ENCODE data around the gene ADCYAP1.
"Not testable (repeated sequence)": the region's sequence is repeated elsewhere in the genome, so short reads cannot be mapped to it uniquely, and the experiment has no call there.

ADCYAP1 gene

DNA sequence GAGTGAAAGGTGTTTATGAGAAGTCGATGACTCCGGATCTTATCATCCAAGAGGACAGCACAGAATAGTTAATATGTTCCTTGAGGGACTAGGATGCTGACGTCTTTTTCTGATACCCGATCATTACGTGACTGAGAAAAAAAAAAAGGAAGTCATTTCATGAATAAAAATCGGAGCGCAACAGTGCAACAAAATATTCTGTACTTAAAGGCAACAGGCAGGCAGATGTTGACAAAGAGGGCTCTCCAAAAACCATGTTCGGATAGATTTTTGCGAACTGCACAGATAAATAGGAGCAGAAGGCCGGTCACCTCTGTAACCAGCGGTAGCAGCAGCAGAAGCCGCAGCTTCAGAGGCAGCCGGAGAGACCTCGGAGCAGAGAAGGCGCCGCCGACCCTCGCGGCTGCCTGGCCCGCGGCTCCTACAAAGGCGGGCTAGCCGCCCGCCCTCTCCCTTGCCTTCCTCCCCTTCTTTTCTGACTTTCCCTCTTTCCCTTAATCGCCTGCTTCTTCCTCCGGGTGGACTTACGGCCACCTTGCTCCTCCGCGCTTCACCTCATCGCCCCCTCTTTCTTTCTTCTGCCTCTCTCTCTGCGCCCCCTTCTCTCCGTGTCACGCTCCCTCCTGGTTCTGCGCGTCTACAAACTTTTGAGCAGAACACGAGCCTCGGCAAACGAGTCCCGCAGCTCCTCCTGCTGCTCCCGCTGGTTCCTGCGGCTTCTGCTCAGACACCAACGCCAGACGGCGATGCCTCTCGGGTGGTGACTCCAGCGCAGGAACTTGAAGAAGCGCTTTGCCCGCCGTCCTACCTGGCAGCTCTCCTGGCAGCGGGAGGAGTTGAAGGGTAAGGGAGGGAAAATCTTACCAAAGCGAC, at the start of gene ADCYAP1:
Gene ADCYAP1, plus strand, starts transcription at position 654 of the 873 bp plus-strand sequence. CDS start 516 bp downstream, outside the sequence.
- in situ Hi-C loops (cut with HindIII; ENCODE audit: low sequenced_read_pairs), result no loop called here

- in situ Hi-C loops (cut with HindIII; ENCODE audit: low sequenced_read_pairs), result loop anchor here (10.0 kb wide), 1 partner anchor 1687 kb away; no protein-coding TSS in a partner anchor
Observed at GRCh38 chr18:857986-858385, 46.7 kb upstream of the ADCYAP1 start.

- in situ Hi-C loops (cut with HindIII; ENCODE audit: low sequenced_read_pairs), result no loop called here
Observed at GRCh38 chr18:864872-865273, 39.8 kb upstream of the ADCYAP1 start.

GRCh38 chr18:867257-867656, 37.4 kb upstream of the ADCYAP1 start:
- in situ Hi-C loops (cut with HindIII; ENCODE audit: low sequenced_read_pairs), result no loop called here

- in situ Hi-C loops (cut with HindIII; ENCODE audit: low sequenced_read_pairs), result not testable (repeated sequence)
Observed at GRCh38 chr18:873426-873825, 31.2 kb upstream of the ADCYAP1 start.

GRCh38 chr18:875912-876311, 28.8 kb upstream of the ADCYAP1 start:
- in situ Hi-C loops (cut with HindIII; ENCODE audit: low sequenced_read_pairs), result loop anchor here (5.0 kb wide), 1 partner anchor 106 kb away; no protein-coding TSS in a partner anchor

DNA sequence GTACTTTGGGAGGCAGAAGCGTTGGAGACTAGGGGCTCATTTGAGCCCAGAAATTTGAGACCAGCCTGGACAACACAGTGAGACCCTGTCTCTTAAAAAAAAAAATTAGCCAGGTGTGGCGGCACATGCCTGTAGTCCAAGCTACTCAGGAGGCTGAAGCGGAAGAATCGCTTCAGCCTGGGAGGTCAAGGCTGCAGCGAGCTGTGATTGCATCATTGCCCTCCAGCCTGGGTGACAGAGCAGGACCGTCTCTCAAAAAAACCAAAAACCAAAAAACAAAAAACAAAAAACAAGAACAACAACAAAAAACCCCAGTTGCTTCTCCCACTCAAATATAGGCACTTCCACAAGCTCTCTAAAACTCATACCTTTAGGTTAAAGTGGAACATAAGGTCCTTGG, 27.4 kb upstream of the ADCYAP1 start:
- in situ Hi-C loops (cut with HindIII; ENCODE audit: low sequenced_read_pairs), result loop anchor here (5.0 kb wide), 1 partner anchor 105 kb away; no protein-coding TSS in a partner anchor

- in situ Hi-C loops (cut with HindIII; ENCODE audit: low sequenced_read_pairs), result no loop called here
Observed at GRCh38 chr18:886076-886475, 18.6 kb upstream of the ADCYAP1 start.

GRCh38 chr18:887716-888115, 17.0 kb upstream of the ADCYAP1 start:
- in situ Hi-C loops (cut with HindIII; ENCODE audit: low sequenced_read_pairs), result no loop called here

GRCh38 chr18:892316-892715, 12.4 kb upstream of the ADCYAP1 start:
- in situ Hi-C loops (cut with HindIII; ENCODE audit: low sequenced_read_pairs), result no loop called here

GRCh38 chr18:896315-896714, 8.4 kb upstream of the ADCYAP1 start:
- in situ Hi-C loops (cut with HindIII; ENCODE audit: low sequenced_read_pairs), result no loop called here

DNA sequence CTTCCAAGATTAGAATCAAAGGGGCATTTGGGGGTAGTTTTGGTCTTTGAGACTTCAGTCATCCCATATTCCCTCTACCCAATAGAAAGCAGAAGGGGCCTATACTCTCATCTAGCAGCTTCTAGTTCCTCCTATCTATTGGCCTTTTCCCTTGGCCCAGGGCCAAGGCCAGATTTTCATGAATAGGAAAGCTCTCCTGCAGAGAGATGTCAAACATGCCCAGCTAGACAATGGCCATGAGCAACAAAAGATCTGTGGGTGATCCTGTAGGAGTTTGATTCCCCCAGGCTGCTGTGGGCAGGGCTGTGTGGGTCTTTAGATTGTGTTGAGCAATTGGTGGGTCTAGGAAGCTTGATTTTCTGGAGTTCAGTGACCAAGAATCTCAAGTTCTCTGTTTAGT, 2.9 kb upstream of the ADCYAP1 start:
- in situ Hi-C loops (cut with HindIII; ENCODE audit: low sequenced_read_pairs), result no loop called here

DNA sequence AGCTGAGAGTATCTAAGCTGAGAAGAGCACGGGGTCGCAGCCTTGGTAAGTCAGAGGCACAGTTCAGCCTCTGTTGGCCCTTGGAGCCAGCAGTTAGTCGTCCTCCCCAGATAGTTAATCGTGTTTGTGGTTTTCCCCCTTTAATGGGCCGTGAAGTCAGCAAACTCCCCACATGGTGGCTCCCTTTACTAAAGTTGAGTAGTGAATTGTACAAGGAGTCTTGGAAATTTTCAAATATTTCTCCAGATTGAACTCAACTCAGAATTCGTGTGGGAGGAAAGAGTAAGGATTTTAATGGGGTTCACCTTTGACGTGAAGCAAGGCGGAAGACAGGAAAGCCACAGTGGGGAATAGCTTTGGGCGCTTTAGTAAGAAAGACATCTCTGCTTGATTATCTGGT, 2.4 kb upstream of the ADCYAP1 start:
- in situ Hi-C loops (cut with HindIII; ENCODE audit: low sequenced_read_pairs), result no loop called here

DNA sequence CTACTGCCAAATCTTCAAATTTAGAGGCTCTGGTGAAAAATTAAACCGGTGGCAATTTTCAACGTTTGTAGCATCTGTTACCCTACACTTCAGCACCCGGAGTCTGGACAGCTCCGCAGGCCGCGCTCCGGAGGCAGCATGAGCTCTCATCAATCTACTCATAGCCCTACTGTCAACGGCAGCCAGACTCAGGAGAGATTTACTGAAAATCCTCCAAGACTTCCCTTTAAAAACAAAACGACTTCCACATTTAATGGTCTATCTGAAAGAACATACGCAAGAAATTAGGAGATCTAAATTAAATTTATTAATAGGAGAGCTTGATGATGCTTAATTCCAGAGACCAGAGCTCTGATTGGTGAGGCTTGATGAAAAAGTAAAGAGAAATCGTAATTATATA, 970 bp upstream of the ADCYAP1 start:
- in situ Hi-C loops (cut with HindIII; ENCODE audit: low sequenced_read_pairs), result no loop called here

DNA sequence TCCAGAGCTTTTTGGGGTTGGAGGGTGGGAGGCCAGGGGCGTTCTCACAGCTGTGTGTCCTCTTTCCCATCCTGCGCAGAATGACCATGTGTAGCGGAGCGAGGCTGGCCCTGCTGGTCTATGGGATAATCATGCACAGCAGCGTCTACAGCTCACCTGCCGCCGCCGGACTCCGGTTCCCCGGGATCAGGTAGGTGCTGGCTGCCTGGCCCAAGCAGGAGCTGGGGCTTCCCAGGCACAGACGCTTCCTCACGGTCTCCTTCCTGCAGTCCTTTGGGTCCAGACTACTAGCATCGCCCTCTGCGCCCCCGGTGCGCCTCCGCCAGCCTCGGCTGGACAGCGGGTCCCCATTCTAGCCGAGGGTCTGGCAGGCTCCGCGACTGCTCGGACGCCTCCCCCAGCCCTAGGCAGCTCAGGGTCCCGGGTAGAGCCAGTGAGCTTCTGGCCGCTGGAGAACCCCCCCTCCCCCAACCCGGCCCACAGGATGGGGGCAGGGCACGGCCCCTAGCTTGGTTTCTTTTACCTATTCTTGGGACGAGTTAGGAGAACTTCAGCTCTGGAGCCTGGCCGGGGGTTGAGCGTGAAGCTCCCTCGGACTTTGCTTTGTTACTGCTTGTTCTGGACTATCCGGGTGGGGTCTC, 756 bp downstream of the ADCYAP1 start:
- in situ Hi-C loops (cut with HindIII; ENCODE audit: low sequenced_read_pairs), result no loop called here

GRCh38 chr18:905948-906415, 1.3 kb downstream of the ADCYAP1 start:
- in situ Hi-C loops (cut with HindIII; ENCODE audit: low sequenced_read_pairs), result no loop called here

GRCh38 chr18:906416-907114, 1.9 kb downstream of the ADCYAP1 start:
- in situ Hi-C loops (cut with HindIII; ENCODE audit: low sequenced_read_pairs), result no loop called here

GRCh38 chr18:907115-907884, 2.6 kb downstream of the ADCYAP1 start:
- in situ Hi-C loops (cut with HindIII; ENCODE audit: low sequenced_read_pairs), result no loop called here

DNA sequence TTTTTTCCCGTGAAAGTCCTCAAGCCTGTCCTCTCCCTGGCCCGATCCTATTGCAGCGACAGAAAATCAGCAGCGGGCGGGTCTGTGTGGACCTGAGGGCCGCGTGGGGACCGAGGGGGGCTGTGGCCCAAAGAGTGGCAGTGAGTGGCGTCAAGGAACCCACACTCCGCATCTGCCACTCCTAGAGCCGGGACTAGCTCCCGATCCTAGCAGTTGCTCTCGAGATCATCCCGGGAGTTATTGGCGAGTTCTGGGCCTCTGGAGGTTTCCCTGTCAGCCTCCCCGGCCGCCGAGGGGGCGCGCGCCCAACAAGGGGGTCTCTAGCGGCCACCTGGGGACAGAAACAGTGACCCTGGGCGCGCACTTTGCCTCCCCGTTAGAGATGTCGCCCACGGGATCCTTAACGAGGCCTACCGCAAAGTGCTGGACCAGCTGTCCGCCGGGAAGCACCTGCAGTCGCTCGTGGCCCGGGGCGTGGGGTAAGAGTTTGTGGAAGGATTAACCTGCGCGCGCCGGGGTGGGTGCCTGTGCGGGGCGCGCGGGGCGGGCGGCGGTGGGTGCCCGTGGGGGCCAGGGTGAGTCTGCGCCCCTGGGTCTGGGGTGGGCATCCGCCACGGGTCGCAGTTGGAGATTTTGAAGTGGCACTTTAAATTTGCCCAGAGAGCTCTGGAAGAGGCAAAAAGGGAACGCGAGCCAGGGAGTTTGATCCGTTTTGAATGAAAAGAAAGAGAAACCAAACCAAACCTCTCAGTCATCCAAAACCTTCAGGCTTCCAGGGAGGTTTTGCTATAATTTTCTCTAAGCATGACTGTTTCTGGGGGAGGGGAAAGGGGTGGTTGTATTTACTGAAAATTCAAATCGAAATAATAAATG, 3.5 kb downstream of the ADCYAP1 start:
- in situ Hi-C loops (cut with HindIII; ENCODE audit: low sequenced_read_pairs), result no loop called here

Data from endothelial cell of hepatic sinusoid (primary cell).